ENCODE results near the gene LHPP. TPM values are rescaled to one million over a fixed set of nuclear protein-coding genes. Genes with fewer than 3 reads are reported as not detected.

Gene LHPP
- total RNA-seq, 1 donor from 2014 or later = 15.2 TPM

- H3K9me3 Mint-ChIP-seq (ENCODE audit: low read depth) = no peaks in the 10 kb centered on the region
- H3K27ac Mint-ChIP-seq = peak overlapping the region; percentile 41
- H3K27me3 Mint-ChIP-seq = no peaks in the 10 kb centered on the region
- no peak for DNase-seq (ENCODE audit: low spot score, unreplicated experiment)
- H3K4me3 Mint-ChIP-seq (ENCODE audit: low read depth) = no peak overlapping the region
- H3K36me3 Mint-ChIP-seq (ENCODE audit: insufficient read depth) = no peaks in the 10 kb centered on the region
- no peaks in the 10 kb centered on the region for H3K4me1 Mint-ChIP-seq (ENCODE audit: low read depth)
- TF ChIP-seq CTCF (IDR thresholded peaks at IDR 0.05; ENCODE audit: unreplicated experiment) = no peak
These were observed 92.6 kb downstream of the LHPP start for GRCh38 chr10:124554085-124554858.

- Mint-ChIP-seq H3K9me3 (ENCODE audit: low read depth) (peaks cover 4% of the 10 kb centered on the region), H3K27ac (no peak overlapping the region), H3K4me3 (ENCODE audit: low read depth) (no peak overlapping the region), H3K36me3 (ENCODE audit: insufficient read depth) (no peaks in the 10 kb centered on the region), H3K27me3 (peaks cover 5% of the 10 kb centered on the region), H3K4me1 (ENCODE audit: low read depth) (no peaks in the 10 kb centered on the region)
- no peak for DNase-seq (ENCODE audit: low spot score, unreplicated experiment)
- no peak for TF ChIP-seq CTCF (IDR thresholded peaks at IDR 0.05; ENCODE audit: unreplicated experiment)
These were observed 95.5 kb downstream of the LHPP start for GRCh38 chr10:124557167-124557566.

GRCh38 chr10:124557648-124558338 lies 96.2 kb downstream of the LHPP start:
- DNase-seq (ENCODE audit: low spot score, unreplicated experiment) = no peak
- peaks cover 4% of the 10 kb centered on the region for H3K9me3 Mint-ChIP-seq (ENCODE audit: low read depth)
- no peak overlapping the region for H3K27ac Mint-ChIP-seq
- H3K36me3 Mint-ChIP-seq (ENCODE audit: insufficient read depth) = no peaks in the 10 kb centered on the region
- H3K27me3 Mint-ChIP-seq = peaks cover 5% of the 10 kb centered on the region
- no peak overlapping the region for H3K4me3 Mint-ChIP-seq (ENCODE audit: low read depth)
- no peak for TF ChIP-seq CTCF (IDR thresholded peaks at IDR 0.05; ENCODE audit: unreplicated experiment)
- no peaks in the 10 kb centered on the region for H3K4me1 Mint-ChIP-seq (ENCODE audit: low read depth)

- Mint-ChIP-seq H3K27ac (no peak overlapping the region), H3K9me3 (ENCODE audit: low read depth) (peaks cover 4% of the 10 kb centered on the region), H3K4me1 (ENCODE audit: low read depth) (no peaks in the 10 kb centered on the region), H3K36me3 (ENCODE audit: insufficient read depth) (no peaks in the 10 kb centered on the region), H3K27me3 (peaks cover 5% of the 10 kb centered on the region), H3K4me3 (ENCODE audit: low read depth) (no peak overlapping the region)
- no peak for TF ChIP-seq CTCF (IDR thresholded peaks at IDR 0.05; ENCODE audit: unreplicated experiment)
- no peak for DNase-seq (ENCODE audit: low spot score, unreplicated experiment)
These were observed 97.0 kb downstream of the LHPP start for GRCh38 chr10:124558339-124559321.

All from progenitor cell of endocrine pancreas (in vitro differentiated cells).